GM12878 (cell line): ENCODE results near the gene GPLD1. TPM values are rescaled to one million over a fixed set of nuclear protein-coding genes. Genes with fewer than 3 reads are reported as not detected.

Experiments used
- ATAC-seq: fragments of 200-7000 bp; cut with Tn5 transposase; 3 replicates; pipeline ENCODE4 v1.9.1; 2020; ENCODE audit warnings: mild to moderate bottlenecking, moderate library complexity
- BruUV-seq: library from RNA; stranded (reverse); fragments of 400-500 nt; replicated peaks from 2 replicates; lab custom pipeline; 2021; lab: Mats Ljungman, UMichigan
- CTCF ChIA-PET: fragments of 300-600 bp; sonication (Branson Sonifier 250); formaldehyde crosslinking; extraction: SDS; loops from one replicate; lab custom pipeline; 2021; ENCODE audit warnings: inconsistent platforms; lab: Yijun Ruan, JAX
- POLR2A ChIA-PET: fragments of 350-600 bp; formaldehyde crosslinking; extraction: SDS; loops from one replicate; lab custom pipeline; 2021; ENCODE audit warnings: inconsistent platforms; lab: Charles Lee
- RAD21 ChIA-PET: fragments of 300-600 bp; sonication (Branson Sonifier 250); formaldehyde crosslinking; loops from one replicate; lab custom pipeline; 2023; ENCODE audit warnings: antibody characterized with exemption; ENCODE audit not compliant: unreplicated experiment; lab: Charles Lee
- SMC1A ChIA-PET: fragments of 300-600 bp; sonication (Branson Sonifier 250); formaldehyde crosslinking; loops from one replicate; lab custom pipeline; 2023; ENCODE audit not compliant: unreplicated experiment, uncharacterized antibody; lab: Charles Lee
- DNase-seq: peaks from one replicate; pipeline ENCODE4 v3.0.0-alpha.2; 2011; ENCODE audit warnings: low read depth, low spot score
- FAIRE-seq: peaks from 3 replicates; lab custom pipeline; 2011; peaks lifted over from hg19 to GRCh38; lab: Jason Lieb, UNC
- H2AFZ ChIP-seq: 2 replicates; pipeline ENCODE4 v1.6.0; 2011; ENCODE audit warnings: low read depth, low read length, control low read depth; ENCODE audit not compliant: control insufficient read depth
- H3K27ac ChIP-seq: 2 replicates; pipeline ENCODE4 v1.5.1; 2011; ENCODE audit warnings: control low read depth; ENCODE audit not compliant: control insufficient read depth, insufficient read depth
- H3K27me3 ChIP-seq, 2 experiments: replicated peaks in 1 of 2; 2 replicates each; pipeline versions ENCODE4 v1.6.0 to v1.6.1; 2011; ENCODE audit warnings: low read length in 1 of 2; ENCODE audit not compliant: control insufficient read depth in 2 of 2, insufficient read depth in 2 of 2
- H3K36me3 ChIP-seq, 2 experiments: 2 replicates each; pipeline ENCODE4 v1.5.1; 2011; ENCODE audit warnings: low read length in 1 of 2; ENCODE audit not compliant: control insufficient read depth in 2 of 2, insufficient read depth in 2 of 2
- H3K4me1 ChIP-seq: 2 replicates; pipeline ENCODE4 v1.6.1; 2011; ENCODE audit warnings: mild to moderate bottlenecking, low read length, moderate library complexity, mixed read lengths; ENCODE audit not compliant: control insufficient read depth, insufficient read depth
- H3K4me2 ChIP-seq: 2 replicates; pipeline ENCODE4 v1.6.0; 2011; ENCODE audit warnings: control low read depth; ENCODE audit not compliant: control insufficient read depth, insufficient read depth
- H3K4me3 ChIP-seq: fragments of 200-600 bp; sonication (generic); 2 replicates; pipeline ENCODE4 v1.5.1; 2016
- H3K79me2 ChIP-seq: 2 replicates; pipeline ENCODE4 v1.6.0; 2011; ENCODE audit warnings: low read length; ENCODE audit not compliant: control insufficient read depth, insufficient read depth
- H3K9ac ChIP-seq: 2 replicates; pipeline ENCODE4 v1.8.0; 2011; ENCODE audit warnings: low read length, control low read depth, mixed read lengths; ENCODE audit not compliant: control insufficient read depth, insufficient read depth
- H3K9me3 ChIP-seq: replicated peaks from 3 replicates; pipeline ENCODE4 v1.5.1; 2011; ENCODE audit warnings: mild to moderate bottlenecking, low read length; ENCODE audit not compliant: control insufficient read depth, insufficient read depth
- H4K20me1 ChIP-seq: 2 replicates; pipeline ENCODE4 v1.6.0; 2011; ENCODE audit not compliant: control insufficient read depth, insufficient read depth
- BCL3 ChIP-seq: IDR thresholded peaks from 2 replicates; pipeline ENCODE4 v1.6.1; 2011; ENCODE audit warnings: borderline replicate concordance, low read depth, mild to moderate bottlenecking, moderate library complexity, low read length; ENCODE audit not compliant: insufficient read depth, poor library complexity, severe bottlenecking
- SKIL ChIP-seq: fragments of 450-650 bp; IDR thresholded peaks from 2 replicates; pipeline ENCODE4 v1.6.1; 2017; ENCODE audit warnings: mild to moderate bottlenecking, low read depth, inconsistent platforms; ENCODE audit not compliant: poor library complexity, severe bottlenecking
- STAT3 ChIP-seq: IDR thresholded peaks from 2 replicates; pipeline ENCODE4 v1.6.1; 2011; ENCODE audit warnings: low read depth, low read length, improper control_type of control experiment
- YY1 ChIP-seq: IDR thresholded peaks from 2 replicates; pipeline ENCODE4 v1.6.1; 2011; ENCODE audit warnings: low read depth, mild to moderate bottlenecking, low read length
- WGBS: methylation state at CpG from one replicate; pipeline ENCODE4 v1.1.6; 2016; ENCODE audit warnings: low lambda C conversion rate; ENCODE audit not compliant: insufficient replicate concordance, insufficient coverage; ENCODE audit errors: missing lambda C conversion rate; 5-methylcytosine and 5-hydroxymethylcytosine counted together
- in situ Hi-C: fragments of 300-500 bp; cut with MboI; formaldehyde crosslinking; loops from 9 replicates; pipeline ENCODE4 v1.14.3; 2018; ENCODE audit warnings: mixed read lengths
- intact Hi-C: fragments of 100-400 bp; cut with micrococcal nuclease; formaldehyde crosslinking; loops from one replicate; pipeline ENCODE4 v1.14.2; 2022; ENCODE audit not compliant: unreplicated experiment
- polyA plus RNA-seq, 11 experiments: library from polyadenylated mRNA; depleted of rRNA in 4 of 11; unstranded in 6 of 11; stranded (reverse) in 5 of 11; fragments of >200 nt; fragmentation: Nextera tagmentation in 4 of 11; fragmentation: Illumina TruSeq in 1 of 11; extraction: Ambion mirVana in 4 of 11; extraction: Trizol in 1 of 11; gene quantifications; 1 replicate in 1 of 11; 2 replicates in 10 of 11; pipeline versions ENCODE4 v1.2.1 to v1.2.3, GENCODE V29; 2011 to 2016; ENCODE audit warnings: inconsistent platforms in 2 of 11, missing spikeins in 2 of 11, low read depth in 1 of 11
- total RNA-seq, 4 experiments: library from RNA; depleted of rRNA in 3 of 4; stranded (reverse); fragments of >200 nt in 3 of 4; fragmentation: Illumina TruSeq in 1 of 4; extraction: Trizol in 1 of 4; gene quantifications; 2 replicates each; pipeline versions ENCODE4 v1.2.1 to v1.2.3, GENCODE V29; 2013 to 2021

GPLD1 gene
- total and polyA plus RNA-seq, 10 of the 15 experiments (the other 5 are each of a cell fraction or from before 2014, with no cell fraction given), result 0.04 to 1.0 (median 0.69) TPM

GRCh38 chr6:24490948-24491347 is 1.6 kb upstream of the GPLD1 start:
- no peak for FAIRE-seq
- Histone ChIP-seq H3K9me3 (no peaks in the 10 kb centered on the region), H3K4me1 (peaks cover 3% of the 10 kb centered on the region; the same call in 1 of the 2 replicates), H3K79me2 (no peaks in the 10 kb centered on the region), H3K36me3 (no peaks in the 10 kb centered on the region), H3K4me3 (no peak overlapping the region), H3K4me2 (no peak overlapping the region), H3K9ac (no peak overlapping the region), H4K20me1 (no peaks in the 10 kb centered on the region), H3K27me3 (no peaks in the 10 kb centered on the region), H2AFZ (no peak overlapping the region), H3K27ac (no peak overlapping the region)
- POLR2A ChIA-PET, result no interaction called here
- RAD21 ChIA-PET, result interaction anchor here (0.9 to 1.5 kb wide), 2 partner anchors 31 to 33 kb away, joined by 3 to 4 read pairs; no protein-coding TSS in a partner anchor
- no TSS peak for BruUV-seq
- CTCF ChIA-PET, result interaction anchor here (11.3 kb wide), 1 partner anchor 31 kb away, joined by 233 read pairs; no protein-coding TSS in a partner anchor
- no peak for DNase-seq
- in situ Hi-C loops (no loop called here), intact Hi-C loops (no loop called here)
- TF ChIP-seq YY1 (no peak), STAT3 (no peak), SKIL (no peak), BCL3 (no peak)
- SMC1A ChIA-PET, result no interaction called here
- WGBS, result 96% methylated on average over 4 of the region's 4 CpGs
- no peak for ATAC-seq
